ENCODE measurements around the gene TCF15. TPM values are rescaled to one million over a fixed set of nuclear protein-coding genes. Genes with fewer than 3 reads are reported as not detected.

TCF15 gene
- total and polyA plus RNA-seq, 4 donors, result not detected

DNA sequence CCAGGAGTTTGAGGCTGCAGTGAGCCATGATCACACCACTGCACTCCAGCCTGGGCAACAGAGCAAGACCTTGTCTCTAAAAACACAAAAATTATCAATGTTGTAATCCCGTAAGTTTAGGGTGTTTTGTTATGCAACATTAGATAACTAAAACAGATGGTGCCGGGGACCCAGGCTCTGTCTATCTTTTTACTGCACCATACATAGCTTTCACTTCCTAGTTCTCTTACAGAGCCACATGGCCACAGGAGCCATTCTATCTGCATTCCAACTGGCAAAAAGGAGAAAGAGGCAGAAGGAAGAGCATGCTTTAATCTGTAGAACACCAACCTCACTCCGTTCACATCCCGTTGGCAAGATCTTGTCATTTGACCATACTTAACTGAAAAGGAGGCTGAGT is 5.4 kb upstream of the TCF15 start:
- Histone ChIP-seq H3K36me3 (ENCODE audit: control insufficient read depth in 4 of 4, insufficient read depth in 3 of 4, low read depth in 1 of 4, low read length in 3 of 4) (no peaks in the 10 kb centered on the region), H3K9me3 (ENCODE audit: control insufficient read depth in 4 of 4, low read length in 3 of 4) (peaks cover 6 to 15% (median 7%) of the 10 kb centered on the region in 4 donors), H3K27me3 (ENCODE audit: control insufficient read depth in 4 of 4, insufficient read depth in 4 of 4, low read length in 3 of 4) (peaks cover 0 to 11% (median 7%) of the 10 kb centered on the region in 4 donors), H3K4me3 (ENCODE audit: low read depth in 1 of 3, low read length in 3 of 3) (no peak overlapping the region), H3K4me1 (ENCODE audit: control insufficient read depth in 4 of 4, insufficient read depth in 4 of 4, low read length in 3 of 4) (peaks cover 0 to 2% (median 0%) of the 10 kb centered on the region in 4 donors), H3K9ac (ENCODE audit: low read depth in 1 of 2, low read length in 2 of 2) (no peak overlapping the region), H3K27ac (ENCODE audit: low read depth in 1 of 2, low read length in 2 of 2) (no peak overlapping the region)
- DNase-seq (ENCODE audit: low spot score), result no peak
- 78% methylated on average over 4 of the region's 4 CpGs for WGBS
- TF ChIP-seq, protein P1, sequence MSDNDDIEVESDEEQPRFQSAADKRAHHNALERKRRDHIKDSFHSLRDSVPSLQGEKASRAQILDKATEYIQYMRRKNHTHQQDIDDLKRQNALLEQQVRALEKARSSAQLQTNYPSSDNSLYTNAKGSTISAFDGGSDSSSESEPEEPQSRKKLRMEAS (IDR thresholded peaks at IDR 0.05), result no peak
- TF ChIP-seq RXRA (IDR thresholded peaks at IDR 0.05), result no peak
- TF ChIP-seq, protein P2, sequence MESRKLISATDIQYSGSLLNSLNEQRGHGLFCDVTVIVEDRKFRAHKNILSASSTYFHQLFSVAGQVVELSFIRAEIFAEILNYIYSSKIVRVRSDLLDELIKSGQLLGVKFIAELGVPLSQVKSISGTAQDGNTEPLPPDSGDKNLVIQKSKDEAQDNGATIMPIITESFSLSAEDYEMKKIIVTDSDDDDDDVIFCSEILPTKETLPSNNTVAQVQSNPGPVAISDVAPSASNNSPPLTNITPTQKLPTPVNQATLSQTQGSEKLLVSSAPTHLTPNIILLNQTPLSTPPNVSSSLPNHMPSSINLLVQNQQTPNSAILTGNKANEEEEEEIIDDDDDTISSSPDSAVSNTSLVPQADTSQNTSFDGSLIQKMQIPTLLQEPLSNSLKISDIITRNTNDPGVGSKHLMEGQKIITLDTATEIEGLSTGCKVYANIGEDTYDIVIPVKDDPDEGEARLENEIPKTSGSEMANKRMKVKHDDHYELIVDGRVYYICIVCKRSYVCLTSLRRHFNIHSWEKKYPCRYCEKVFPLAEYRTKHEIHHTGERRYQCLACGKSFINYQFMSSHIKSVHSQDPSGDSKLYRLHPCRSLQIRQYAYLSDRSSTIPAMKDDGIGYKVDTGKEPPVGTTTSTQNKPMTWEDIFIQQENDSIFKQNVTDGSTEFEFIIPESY (IDR thresholded peaks at IDR 0.05), result no peak

DNA sequence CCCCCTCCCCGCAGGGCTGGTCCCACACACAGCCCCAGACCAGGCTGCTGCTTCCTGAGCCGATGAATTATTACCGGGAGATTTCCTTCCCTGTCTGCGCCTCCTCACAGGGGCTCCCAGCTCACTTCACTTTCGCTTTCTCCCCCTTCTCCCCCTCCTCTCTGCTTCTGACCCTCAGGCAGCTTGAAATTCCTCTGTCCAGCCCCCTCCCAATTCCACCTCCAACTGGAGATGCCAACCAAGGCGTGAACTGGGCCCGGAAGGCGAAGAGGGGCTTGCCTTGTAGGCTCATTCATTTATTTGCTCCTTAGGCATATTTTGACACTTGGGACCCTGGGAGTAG is 1.7 kb upstream of the TCF15 start:
- 30% methylated on average over 8 of the region's 8 CpGs for WGBS
- no peak overlapping the region for H3K4me3 ChIP-seq (ENCODE audit: low read depth in 1 of 3, low read length in 3 of 3)
- H3K9ac ChIP-seq (ENCODE audit: low read depth in 1 of 2, low read length in 2 of 2), result no peak overlapping the region
- no peak for DNase-seq (ENCODE audit: low spot score)
- H3K4me1 ChIP-seq (ENCODE audit: control insufficient read depth in 4 of 4, insufficient read depth in 4 of 4, low read length in 3 of 4), result peaks cover 0 to 3% (median 1%) of the 10 kb centered on the region in 4 donors
- peaks cover 0 to 2% (median 0%) of the 10 kb centered on the region in 4 donors for H3K9me3 ChIP-seq (ENCODE audit: control insufficient read depth in 4 of 4, low read length in 3 of 4)
- no peaks in the 10 kb centered on the region for H3K36me3 ChIP-seq (ENCODE audit: control insufficient read depth in 4 of 4, insufficient read depth in 3 of 4, low read depth in 1 of 4, low read length in 3 of 4)
- TF ChIP-seq RXRA (IDR thresholded peaks at IDR 0.05) (no peak), FOXA2 (IDR thresholded peaks at IDR 0.05) (no peak), HNF4A (conservative IDR thresholded peaks at IDR 0.05) (no peak), SP1 (IDR thresholded peaks at IDR 0.05) (no peak), YY1 (IDR thresholded peaks at IDR 0.05) (no peak), HNF4G (IDR thresholded peaks at IDR 0.05) (no peak), JUND (IDR thresholded peaks at IDR 0.05) (no peak), RAD21 (IDR thresholded peaks at IDR 0.05) (no peak), FOXA1 (IDR thresholded peaks at IDR 0.05) (no peak), TAF1 (conservative IDR thresholded peaks at IDR 0.05) (no peak), EGR1 (IDR thresholded peaks at IDR 0.05; ENCODE audit: low read depth in 2 of 2) (no peak)
- TF ChIP-seq, protein P3, sequence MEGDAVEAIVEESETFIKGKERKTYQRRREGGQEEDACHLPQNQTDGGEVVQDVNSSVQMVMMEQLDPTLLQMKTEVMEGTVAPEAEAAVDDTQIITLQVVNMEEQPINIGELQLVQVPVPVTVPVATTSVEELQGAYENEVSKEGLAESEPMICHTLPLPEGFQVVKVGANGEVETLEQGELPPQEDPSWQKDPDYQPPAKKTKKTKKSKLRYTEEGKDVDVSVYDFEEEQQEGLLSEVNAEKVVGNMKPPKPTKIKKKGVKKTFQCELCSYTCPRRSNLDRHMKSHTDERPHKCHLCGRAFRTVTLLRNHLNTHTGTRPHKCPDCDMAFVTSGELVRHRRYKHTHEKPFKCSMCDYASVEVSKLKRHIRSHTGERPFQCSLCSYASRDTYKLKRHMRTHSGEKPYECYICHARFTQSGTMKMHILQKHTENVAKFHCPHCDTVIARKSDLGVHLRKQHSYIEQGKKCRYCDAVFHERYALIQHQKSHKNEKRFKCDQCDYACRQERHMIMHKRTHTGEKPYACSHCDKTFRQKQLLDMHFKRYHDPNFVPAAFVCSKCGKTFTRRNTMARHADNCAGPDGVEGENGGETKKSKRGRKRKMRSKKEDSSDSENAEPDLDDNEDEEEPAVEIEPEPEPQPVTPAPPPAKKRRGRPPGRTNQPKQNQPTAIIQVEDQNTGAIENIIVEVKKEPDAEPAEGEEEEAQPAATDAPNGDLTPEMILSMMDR (IDR thresholded peaks at IDR 0.05; ENCODE audit: low read depth, low read length, missing input control), result no peak
- TF ChIP-seq, protein P4, sequence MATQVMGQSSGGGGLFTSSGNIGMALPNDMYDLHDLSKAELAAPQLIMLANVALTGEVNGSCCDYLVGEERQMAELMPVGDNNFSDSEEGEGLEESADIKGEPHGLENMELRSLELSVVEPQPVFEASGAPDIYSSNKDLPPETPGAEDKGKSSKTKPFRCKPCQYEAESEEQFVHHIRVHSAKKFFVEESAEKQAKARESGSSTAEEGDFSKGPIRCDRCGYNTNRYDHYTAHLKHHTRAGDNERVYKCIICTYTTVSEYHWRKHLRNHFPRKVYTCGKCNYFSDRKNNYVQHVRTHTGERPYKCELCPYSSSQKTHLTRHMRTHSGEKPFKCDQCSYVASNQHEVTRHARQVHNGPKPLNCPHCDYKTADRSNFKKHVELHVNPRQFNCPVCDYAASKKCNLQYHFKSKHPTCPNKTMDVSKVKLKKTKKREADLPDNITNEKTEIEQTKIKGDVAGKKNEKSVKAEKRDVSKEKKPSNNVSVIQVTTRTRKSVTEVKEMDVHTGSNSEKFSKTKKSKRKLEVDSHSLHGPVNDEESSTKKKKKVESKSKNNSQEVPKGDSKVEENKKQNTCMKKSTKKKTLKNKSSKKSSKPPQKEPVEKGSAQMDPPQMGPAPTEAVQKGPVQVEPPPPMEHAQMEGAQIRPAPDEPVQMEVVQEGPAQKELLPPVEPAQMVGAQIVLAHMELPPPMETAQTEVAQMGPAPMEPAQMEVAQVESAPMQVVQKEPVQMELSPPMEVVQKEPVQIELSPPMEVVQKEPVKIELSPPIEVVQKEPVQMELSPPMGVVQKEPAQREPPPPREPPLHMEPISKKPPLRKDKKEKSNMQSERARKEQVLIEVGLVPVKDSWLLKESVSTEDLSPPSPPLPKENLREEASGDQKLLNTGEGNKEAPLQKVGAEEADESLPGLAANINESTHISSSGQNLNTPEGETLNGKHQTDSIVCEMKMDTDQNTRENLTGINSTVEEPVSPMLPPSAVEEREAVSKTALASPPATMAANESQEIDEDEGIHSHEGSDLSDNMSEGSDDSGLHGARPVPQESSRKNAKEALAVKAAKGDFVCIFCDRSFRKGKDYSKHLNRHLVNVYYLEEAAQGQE (IDR thresholded peaks at IDR 0.05), result no peak
- TF ChIP-seq, protein P5, sequence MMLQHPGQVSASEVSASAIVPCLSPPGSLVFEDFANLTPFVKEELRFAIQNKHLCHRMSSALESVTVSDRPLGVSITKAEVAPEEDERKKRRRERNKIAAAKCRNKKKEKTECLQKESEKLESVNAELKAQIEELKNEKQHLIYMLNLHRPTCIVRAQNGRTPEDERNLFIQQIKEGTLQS (IDR thresholded peaks at IDR 0.05), result no peak
- TF ChIP-seq, protein P1 (IDR thresholded peaks at IDR 0.05), result no peak
- TF ChIP-seq, protein P2 (IDR thresholded peaks at IDR 0.05), result no peak
- H3K27ac ChIP-seq (ENCODE audit: low read depth in 1 of 2, low read length in 2 of 2), result no peak overlapping the region
- H3K27me3 ChIP-seq (ENCODE audit: control insufficient read depth in 4 of 4, insufficient read depth in 4 of 4, low read length in 3 of 4), result peaks cover 0 to 13% (median 9%) of the 10 kb centered on the region in 4 donors
